ENCODE data around the gene MLXIPL.

DNA sequence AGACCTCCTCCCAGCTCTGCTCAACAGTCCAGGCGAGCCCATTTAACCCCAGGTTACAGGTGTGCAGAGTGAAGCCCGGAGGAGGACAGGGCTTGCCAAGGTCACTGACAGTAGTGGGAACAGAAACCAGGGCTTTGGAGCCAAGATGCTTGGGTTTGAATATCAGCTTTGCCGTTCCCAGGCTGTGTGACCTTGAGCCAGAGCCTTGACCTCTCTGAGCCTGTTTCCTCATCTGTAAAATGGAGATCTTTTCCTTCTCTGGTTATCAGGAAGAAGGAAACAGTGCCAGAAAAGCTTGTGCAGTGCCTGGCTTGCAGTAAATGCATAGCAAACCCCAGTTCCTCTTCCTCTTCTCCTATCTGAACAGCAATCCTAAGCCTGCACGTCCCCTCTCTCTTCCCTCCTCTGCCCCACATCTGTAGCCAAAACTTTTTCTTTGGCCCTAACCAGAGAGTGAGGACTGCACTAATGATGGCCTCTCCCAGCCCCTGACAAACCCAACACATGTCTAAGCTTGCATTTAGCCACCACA, 21.4 kb upstream of the MLXIPL start:
- TF ChIP-seq ZC3H10 (CRISPR knock-in tag; IDR thresholded peaks at IDR 0.05) (no peak), ARNTL (CRISPR knock-in tag; IDR thresholded peaks at IDR 0.05; ENCODE audit: borderline replicate concordance, low read depth) (no peak), ZFP30 (CRISPR knock-in tag; IDR thresholded peaks at IDR 0.05) (no peak), ZFP3 (CRISPR knock-in tag; IDR thresholded peaks at IDR 0.05) (no peak), ZNF70 (CRISPR knock-in tag; IDR thresholded peaks at IDR 0.05) (no peak), SNAI2 (CRISPR knock-in tag; IDR thresholded peaks at IDR 0.05) (no peak), OSR1 (CRISPR knock-in tag; IDR thresholded peaks at IDR 0.05) (no peak), ZNF565 (CRISPR knock-in tag; conservative IDR thresholded peaks at IDR 0.05; ENCODE audit: low read depth) (no peak), RARB (CRISPR knock-in tag; IDR thresholded peaks at IDR 0.05) (no peak), TOX (CRISPR knock-in tag; IDR thresholded peaks at IDR 0.05; ENCODE audit: borderline replicate concordance) (no peak), ISL1 (CRISPR knock-in tag; IDR thresholded peaks at IDR 0.05) (no peak)
- TF ChIP-seq, protein P1, sequence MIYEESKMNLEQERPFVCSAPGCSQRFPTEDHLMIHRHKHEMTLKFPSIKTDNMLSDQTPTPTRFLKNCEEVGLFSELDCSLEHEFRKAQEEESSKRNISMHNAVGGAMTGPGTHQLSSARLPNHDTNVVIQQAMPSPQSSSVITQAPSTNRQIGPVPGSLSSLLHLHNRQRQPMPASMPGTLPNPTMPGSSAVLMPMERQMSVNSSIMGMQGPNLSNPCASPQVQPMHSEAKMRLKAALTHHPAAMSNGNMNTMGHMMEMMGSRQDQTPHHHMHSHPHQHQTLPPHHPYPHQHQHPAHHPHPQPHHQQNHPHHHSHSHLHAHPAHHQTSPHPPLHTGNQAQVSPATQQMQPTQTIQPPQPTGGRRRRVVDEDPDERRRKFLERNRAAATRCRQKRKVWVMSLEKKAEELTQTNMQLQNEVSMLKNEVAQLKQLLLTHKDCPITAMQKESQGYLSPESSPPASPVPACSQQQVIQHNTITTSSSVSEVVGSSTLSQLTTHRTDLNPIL (CRISPR knock-in tag; IDR thresholded peaks at IDR 0.05; ENCODE audit: low read depth): no peak
- TF ChIP-seq, protein P2, sequence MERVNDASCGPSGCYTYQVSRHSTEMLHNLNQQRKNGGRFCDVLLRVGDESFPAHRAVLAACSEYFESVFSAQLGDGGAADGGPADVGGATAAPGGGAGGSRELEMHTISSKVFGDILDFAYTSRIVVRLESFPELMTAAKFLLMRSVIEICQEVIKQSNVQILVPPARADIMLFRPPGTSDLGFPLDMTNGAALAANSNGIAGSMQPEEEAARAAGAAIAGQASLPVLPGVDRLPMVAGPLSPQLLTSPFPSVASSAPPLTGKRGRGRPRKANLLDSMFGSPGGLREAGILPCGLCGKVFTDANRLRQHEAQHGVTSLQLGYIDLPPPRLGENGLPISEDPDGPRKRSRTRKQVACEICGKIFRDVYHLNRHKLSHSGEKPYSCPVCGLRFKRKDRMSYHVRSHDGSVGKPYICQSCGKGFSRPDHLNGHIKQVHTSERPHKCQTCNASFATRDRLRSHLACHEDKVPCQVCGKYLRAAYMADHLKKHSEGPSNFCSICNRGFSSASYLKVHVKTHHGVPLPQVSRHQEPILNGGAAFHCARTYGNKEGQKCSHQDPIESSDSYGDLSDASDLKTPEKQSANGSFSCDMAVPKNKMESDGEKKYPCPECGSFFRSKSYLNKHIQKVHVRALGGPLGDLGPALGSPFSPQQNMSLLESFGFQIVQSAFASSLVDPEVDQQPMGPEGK (CRISPR knock-in tag; IDR thresholded peaks at IDR 0.05; ENCODE audit: borderline replicate concordance): no peak
